HCT116 (cell line): ENCODE results near the gene DOC2A. TPM values are rescaled to one million over a fixed set of nuclear protein-coding genes. Genes with fewer than 3 reads are reported as not detected.

Experiments used
- ATAC-seq: fragments of 200-7000 bp; cut with Tn5 transposase; 2 replicates; pipeline ENCODE4 v1.9.1; 2020; ENCODE audit warnings: mild to moderate bottlenecking, moderate library complexity
- BruUV-seq: library from RNA; stranded (reverse); fragments of 400-500 nt; replicated peaks from 2 replicates; lab custom pipeline; 2021; lab: Mats Ljungman, UMichigan
- CTCF ChIA-PET: fragments of 300-600 bp; sonication (Branson Sonifier 250); formaldehyde crosslinking; loops from one replicate; lab custom pipeline; 2021; ENCODE audit warnings: antibody characterized with exemption; lab: Charles Lee
- POLR2A ChIA-PET: fragments of 300-600, 350-600 bp; sonication (Branson Sonifier 250); formaldehyde crosslinking; loops from one replicate; lab custom pipeline; 2021; ENCODE audit warnings: antibody characterized with exemption; lab: Charles Lee
- RAD21 ChIA-PET, 2 experiments: fragments of 300-600 bp; sonication (Branson Sonifier 250); formaldehyde crosslinking; loops; one replicate each; lab custom pipeline; 2023; ENCODE audit warnings: low total read pairs in 2 of 2; ENCODE audit not compliant: uncharacterized antibody in 2 of 2, unreplicated experiment in 2 of 2, low non-redundant PET in 1 of 2; lab: Charles Lee
- DNase-seq: peaks from one replicate; pipeline ENCODE4 v3.0.0-alpha.2; 2010; ENCODE audit warnings: low read depth, low spot score
- H2AFZ ChIP-seq: fragments of 200-600 bp; shearing (Covaris generic), sonication (generic); 2 replicates; pipeline ENCODE4 v1.6.1; 2017; ENCODE audit warnings: low read depth, mixed run types, mixed read lengths, antibody characterized with exemption, low read length; ENCODE audit not compliant: poor library complexity, severe bottlenecking
- H3K27ac ChIP-seq: 2 replicates; pipeline ENCODE4 v1.5.1; 2012; ENCODE audit warnings: low read depth, low read length
- H3K27me3 ChIP-seq: fragments of 200-600 bp; sonication (generic); 2 replicates; pipeline ENCODE4 v1.6.1; 2016; ENCODE audit warnings: mixed run types, low read length, mixed read lengths; ENCODE audit not compliant: insufficient read depth
- H3K36me3 ChIP-seq, 2 experiments: fragments of 200-500 bp in 1 of 2; fragments of 200-600 bp in 1 of 2; sonication (Bioruptor generic) in 1 of 2; sonication (generic) in 1 of 2; 2 replicates each; pipeline versions ENCODE4 v1.5.1 to v1.6.1; 2014 to 2016; ENCODE audit warnings: low read length in 2 of 2, inconsistent platforms in 1 of 2, mixed read lengths in 1 of 2, mixed run types in 1 of 2; ENCODE audit not compliant: insufficient read depth in 2 of 2, control insufficient read depth in 1 of 2
- H3K4me1 ChIP-seq, 2 experiments: fragments of 200-600 bp in 1 of 2; sonication (generic) in 1 of 2; 2 replicates each; pipeline versions ENCODE4 v1.5.1 to v1.6.1; 2012 to 2017; ENCODE audit warnings: low read length in 2 of 2, inconsistent platforms in 1 of 2, mild to moderate bottlenecking in 1 of 2, mixed read lengths in 1 of 2, mixed run types in 1 of 2, moderate library complexity in 1 of 2; ENCODE audit not compliant: insufficient read depth in 2 of 2, control insufficient read depth in 1 of 2
- H3K4me2 ChIP-seq: fragments of 200-600 bp; sonication (generic); 2 replicates; pipeline ENCODE4 v1.6.1; 2017; ENCODE audit warnings: mixed run types, low read length, mixed read lengths
- H3K4me3 ChIP-seq, 2 experiments: fragments of 200-600 bp in 1 of 2; sonication (generic) in 1 of 2; replicated peaks in 1 of 2; 2 replicates each; pipeline ENCODE4 v1.5.1; 2011 to 2016; ENCODE audit warnings: low read length in 2 of 2, control low read depth in 1 of 2, low read depth in 1 of 2, mild to moderate bottlenecking in 1 of 2, mixed read lengths in 1 of 2, mixed run types in 1 of 2
- H3K79me2 ChIP-seq: fragments of 200-600 bp; sonication (generic); 2 replicates; pipeline ENCODE4 v1.6.1; 2017; ENCODE audit warnings: mild to moderate bottlenecking, mixed run types, low read length, moderate library complexity, mixed read lengths; ENCODE audit not compliant: insufficient read depth
- H3K9ac ChIP-seq: fragments of 200-600 bp; sonication (generic); 2 replicates; pipeline ENCODE4 v1.6.1; 2016; ENCODE audit warnings: low read length, mixed read lengths
- H3K9me2 ChIP-seq: fragments of 200-600 bp; sonication (generic), shearing (Covaris generic); 2 replicates; pipeline ENCODE4 v1.6.1; 2017; ENCODE audit warnings: mixed run types, mild to moderate bottlenecking, moderate library complexity; ENCODE audit not compliant: insufficient read depth
- H3K9me3 ChIP-seq, 2 experiments: fragments of 200-500 bp in 1 of 2; fragments of 200-600 bp in 1 of 2; sonication (Bioruptor generic) in 1 of 2; sonication (generic) in 1 of 2; 2 replicates each; pipeline ENCODE4 v1.6.1; 2014 to 2017; ENCODE audit warnings: low read length in 2 of 2, mixed read lengths in 2 of 2, inconsistent platforms in 1 of 2, low read depth in 1 of 2, mild to moderate bottlenecking in 1 of 2, mixed run types in 1 of 2, moderate library complexity in 1 of 2; ENCODE audit not compliant: control insufficient read depth in 1 of 2, insufficient read depth in 1 of 2
- H4K20me1 ChIP-seq: fragments of 200-600 bp; sonication (generic), shearing (Covaris generic); 2 replicates; pipeline ENCODE4 v1.6.1; 2017; ENCODE audit warnings: mixed run types, mild to moderate bottlenecking, moderate library complexity; ENCODE audit not compliant: insufficient read depth
- EGR1 ChIP-seq: IDR thresholded peaks from 2 replicates; pipeline ENCODE4 v1.6.1; 2012; ENCODE audit warnings: low read depth
- EZH2 ChIP-seq: fragments of 200-600 bp; sonication (generic); IDR thresholded peaks from 2 replicates; pipeline ENCODE4 v1.6.1; 2017; ENCODE audit warnings: antibody characterized with exemption, mixed run types
- RAD21 ChIP-seq: IDR thresholded peaks from 2 replicates; pipeline ENCODE4 v1.6.1; 2012; ENCODE audit warnings: low read depth, mild to moderate bottlenecking
- intact Hi-C: fragments of 100-400 bp; cut with micrococcal nuclease; formaldehyde crosslinking; loops from 2 replicates; pipeline ENCODE4 v1.10.0; 2022
- total RNA-seq: library from RNA; stranded (reverse); gene quantifications from one replicate; pipeline ENCODE4 v1.2.1, GENCODE V29; 2021; ENCODE audit not compliant: unreplicated experiment
- TF ChIP-seq, protein P1 (sequence below), 3 experiments: fragments of 200-600 bp in 1 of 3; sonication (generic) in 1 of 3; IDR thresholded peaks in 2 of 3; conservative IDR thresholded peaks in 1 of 3; 2 replicates each; pipeline ENCODE4 v1.5.1; 2012 to 2017; ENCODE audit warnings: low read depth in 2 of 3, low read length in 2 of 3, antibody characterized with exemption in 1 of 3, borderline replicate concordance in 1 of 3, control low read depth in 1 of 3, mild to moderate bottlenecking in 1 of 3, mixed read lengths in 1 of 3, mixed run types in 1 of 3, moderate library complexity in 1 of 3; ENCODE audit not compliant: insufficient read depth in 1 of 3
- TF ChIP-seq, protein P2 (sequence below): IDR thresholded peaks from 2 replicates; pipeline ENCODE4 v1.6.1; 2012; ENCODE audit warnings: low read depth

The DOC2A gene
- total RNA-seq, 1 experiment from 2014 or later: 17.3 TPM

DNA sequence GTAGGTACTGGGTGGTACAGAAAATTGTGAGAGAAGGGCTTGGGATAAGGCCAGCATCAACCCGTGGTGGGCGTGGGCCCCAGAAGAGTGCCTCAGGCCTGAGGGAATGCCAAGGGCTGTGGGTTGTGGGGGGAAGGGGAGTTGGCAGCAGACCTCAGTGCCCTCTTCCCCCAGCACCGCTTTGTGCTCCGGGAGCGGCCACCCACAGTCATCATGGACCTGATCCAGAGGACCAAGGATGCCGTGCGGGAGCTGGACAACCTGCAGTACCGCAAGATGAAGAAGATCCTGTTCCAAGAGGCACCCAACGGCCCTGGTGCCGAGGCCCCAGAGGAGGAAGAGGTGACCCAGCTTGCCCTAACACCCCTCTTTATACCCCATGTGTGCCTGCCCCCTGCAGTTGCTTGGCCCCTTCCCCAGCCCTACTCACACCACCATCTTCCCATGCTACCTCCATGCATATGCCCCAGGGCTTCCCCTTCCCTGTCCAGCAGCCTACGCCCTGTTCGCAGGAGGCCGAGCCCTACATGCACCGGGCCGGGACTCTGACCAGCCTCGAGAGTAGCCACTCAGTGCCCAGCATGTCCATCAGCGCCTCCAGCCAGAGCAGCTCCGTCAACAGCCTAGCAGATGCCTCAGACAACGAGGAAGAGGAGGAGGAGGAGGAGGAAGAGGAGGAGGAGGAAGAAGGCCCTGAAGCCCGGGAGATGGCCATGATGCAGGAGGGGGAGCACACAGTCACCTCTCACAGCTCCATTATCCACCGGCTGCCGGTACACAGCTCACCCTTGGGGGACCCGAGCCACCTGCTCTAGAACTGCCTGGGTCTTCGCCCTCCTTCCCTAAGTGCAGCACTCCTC lies 28.0 kb downstream of the DOC2A start:
- BruUV-seq: no TSS peak
- ChIA-PET RAD21 (no interaction called here), POLR2A (no interaction called here), CTCF (no interaction called here)
- peaks cover 70 to 74% of the 10 kb centered on the region in 2 experiments for H3K36me3 ChIP-seq
- TF ChIP-seq, protein P1, sequence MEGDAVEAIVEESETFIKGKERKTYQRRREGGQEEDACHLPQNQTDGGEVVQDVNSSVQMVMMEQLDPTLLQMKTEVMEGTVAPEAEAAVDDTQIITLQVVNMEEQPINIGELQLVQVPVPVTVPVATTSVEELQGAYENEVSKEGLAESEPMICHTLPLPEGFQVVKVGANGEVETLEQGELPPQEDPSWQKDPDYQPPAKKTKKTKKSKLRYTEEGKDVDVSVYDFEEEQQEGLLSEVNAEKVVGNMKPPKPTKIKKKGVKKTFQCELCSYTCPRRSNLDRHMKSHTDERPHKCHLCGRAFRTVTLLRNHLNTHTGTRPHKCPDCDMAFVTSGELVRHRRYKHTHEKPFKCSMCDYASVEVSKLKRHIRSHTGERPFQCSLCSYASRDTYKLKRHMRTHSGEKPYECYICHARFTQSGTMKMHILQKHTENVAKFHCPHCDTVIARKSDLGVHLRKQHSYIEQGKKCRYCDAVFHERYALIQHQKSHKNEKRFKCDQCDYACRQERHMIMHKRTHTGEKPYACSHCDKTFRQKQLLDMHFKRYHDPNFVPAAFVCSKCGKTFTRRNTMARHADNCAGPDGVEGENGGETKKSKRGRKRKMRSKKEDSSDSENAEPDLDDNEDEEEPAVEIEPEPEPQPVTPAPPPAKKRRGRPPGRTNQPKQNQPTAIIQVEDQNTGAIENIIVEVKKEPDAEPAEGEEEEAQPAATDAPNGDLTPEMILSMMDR (IDR thresholded peaks at IDR 0.05 in 2 of 3, conservative IDR thresholded peaks at IDR 0.05 in 1 of 3; ENCODE audit: borderline replicate concordance in 1 of 3, insufficient read depth in 1 of 3, low read depth in 2 of 3, low read length in 2 of 3): no peak
- TF ChIP-seq, protein P2, sequence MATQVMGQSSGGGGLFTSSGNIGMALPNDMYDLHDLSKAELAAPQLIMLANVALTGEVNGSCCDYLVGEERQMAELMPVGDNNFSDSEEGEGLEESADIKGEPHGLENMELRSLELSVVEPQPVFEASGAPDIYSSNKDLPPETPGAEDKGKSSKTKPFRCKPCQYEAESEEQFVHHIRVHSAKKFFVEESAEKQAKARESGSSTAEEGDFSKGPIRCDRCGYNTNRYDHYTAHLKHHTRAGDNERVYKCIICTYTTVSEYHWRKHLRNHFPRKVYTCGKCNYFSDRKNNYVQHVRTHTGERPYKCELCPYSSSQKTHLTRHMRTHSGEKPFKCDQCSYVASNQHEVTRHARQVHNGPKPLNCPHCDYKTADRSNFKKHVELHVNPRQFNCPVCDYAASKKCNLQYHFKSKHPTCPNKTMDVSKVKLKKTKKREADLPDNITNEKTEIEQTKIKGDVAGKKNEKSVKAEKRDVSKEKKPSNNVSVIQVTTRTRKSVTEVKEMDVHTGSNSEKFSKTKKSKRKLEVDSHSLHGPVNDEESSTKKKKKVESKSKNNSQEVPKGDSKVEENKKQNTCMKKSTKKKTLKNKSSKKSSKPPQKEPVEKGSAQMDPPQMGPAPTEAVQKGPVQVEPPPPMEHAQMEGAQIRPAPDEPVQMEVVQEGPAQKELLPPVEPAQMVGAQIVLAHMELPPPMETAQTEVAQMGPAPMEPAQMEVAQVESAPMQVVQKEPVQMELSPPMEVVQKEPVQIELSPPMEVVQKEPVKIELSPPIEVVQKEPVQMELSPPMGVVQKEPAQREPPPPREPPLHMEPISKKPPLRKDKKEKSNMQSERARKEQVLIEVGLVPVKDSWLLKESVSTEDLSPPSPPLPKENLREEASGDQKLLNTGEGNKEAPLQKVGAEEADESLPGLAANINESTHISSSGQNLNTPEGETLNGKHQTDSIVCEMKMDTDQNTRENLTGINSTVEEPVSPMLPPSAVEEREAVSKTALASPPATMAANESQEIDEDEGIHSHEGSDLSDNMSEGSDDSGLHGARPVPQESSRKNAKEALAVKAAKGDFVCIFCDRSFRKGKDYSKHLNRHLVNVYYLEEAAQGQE: no peak
- TF ChIP-seq RAD21 (no peak), EGR1 (no peak), EZH2 (no peak)
- H3K9me3 ChIP-seq: no peaks in the 10 kb centered on the region
- no peak overlapping the region for H3K4me3 ChIP-seq
- DNase-seq: no peak
- H3K27ac ChIP-seq: no peak overlapping the region; the same call in 1 of the 2 replicates
- H3K4me2 ChIP-seq: no peak overlapping the region
- no peak overlapping the region for H2AFZ ChIP-seq
- peaks cover 25% of the 10 kb centered on the region; the same call in 1 of the 2 replicates for H3K79me2 ChIP-seq
- intact Hi-C loops: no loop called here
- no peaks in the 10 kb centered on the region for H4K20me1 ChIP-seq
- no peaks in the 10 kb centered on the region for H3K27me3 ChIP-seq
- H3K9me2 ChIP-seq: no peaks in the 10 kb centered on the region
- ATAC-seq: no peak
- H3K4me1 ChIP-seq: no peaks in the 10 kb centered on the region
- no peak overlapping the region for H3K9ac ChIP-seq
